Transverse colon (tissue), 4 donors: Measurements from ENCODE around the gene DYNLL1. TPM values are rescaled to one million over a fixed set of nuclear protein-coding genes. Genes with fewer than 3 reads are reported as not detected.

Experiments
- DNase-seq: peaks from one replicate; pipeline ENCODE4 v3.0.0-alpha.2; 2019
- H3K27ac ChIP-seq, 4 donors: fragments of 200-600 bp; sonication (generic); 2 replicates each; pipeline ENCODE4 v1.5.1; 2016 to 2018; ENCODE audit warnings: inconsistent platforms in 4 of 4
- H3K27me3 ChIP-seq: fragments of 200-600 bp; sonication (generic); 2 replicates; pipeline ENCODE4 v1.5.1; 2017; ENCODE audit warnings: inconsistent platforms
- H3K36me3 ChIP-seq, 4 donors: fragments of 200-600 bp; sonication (generic); 2 replicates each; pipeline ENCODE4 v1.5.1; 2017 to 2019; ENCODE audit warnings: inconsistent platforms in 4 of 4
- H3K4me1 ChIP-seq, 4 donors: fragments of 200-600 bp; sonication (generic); 2 replicates each; pipeline ENCODE4 v1.5.1; 2017 to 2020; ENCODE audit warnings: inconsistent platforms in 4 of 4
- H3K4me3 ChIP-seq, 4 donors: fragments of 200-600 bp; sonication (generic); 1 replicate in 1 of 4; 2 replicates in 3 of 4; pipeline versions ENCODE4 v1.5.1 to v1.6.1; 2017 to 2019; ENCODE audit warnings: inconsistent platforms in 4 of 4
- H3K9me3 ChIP-seq, 2 donors: fragments of 200-600 bp; sonication (generic); 2 replicates each; pipeline ENCODE4 v1.5.1; 2017 to 2019; ENCODE audit warnings: inconsistent platforms in 2 of 2
- EP300 ChIP-seq: sonication (generic); formaldehyde crosslinking; IDR thresholded peaks from one replicate; pipeline ENCODE4 v1.6.1; 2017; ENCODE audit warnings: antibody characterized with exemption, low read depth
- POLR2A ChIP-seq: fragments of 450-650 bp; IDR thresholded peaks from one replicate; pipeline ENCODE4 v1.6.1; 2016; ENCODE audit warnings: antibody characterized with exemption, mild to moderate bottlenecking, moderate library complexity
- POLR2AphosphoS5 ChIP-seq, 3 donors: sonication (generic); formaldehyde crosslinking; IDR thresholded peaks; one replicate each; pipeline ENCODE4 v1.6.1; 2016; ENCODE audit warnings: antibody characterized with exemption in 3 of 3
- WGBS, 2 donors: methylation state at CpG; one replicate each; pipeline ENCODE4 v1.1.5; 2018; ENCODE audit warnings: low coverage in 1 of 2; 5-methylcytosine and 5-hydroxymethylcytosine counted together
- in situ Hi-C, 4 donors: fragments of 200-750 bp; cut with MboI; loops; one replicate each; pipeline versions ENCODE4 v1.15.0 to v1.15.1; 2017; ENCODE audit warnings: low sequenced_read_pairs in 3 of 4, low pct_ligation_motif_present in 1 of 4, low pct_unique_long_range_greater_than_20kb in 1 of 4
- intact Hi-C: fragments of 100-400 bp; cut with DNase I; formaldehyde crosslinking; loops from one replicate; pipeline ENCODE4 v1.15.1; 2023; ENCODE audit warnings: low total_unique reads
- total RNA-seq, 4 donors: library from RNA; depleted of rRNA; stranded (reverse); fragments of >200 nt; gene quantifications; one replicate each; pipeline ENCODE4 v1.1.0, GENCODE V29; 2016
- TF ChIP-seq, protein P1 (sequence below), 5 experiments: fragments of 200-600 bp in 3 of 5; fragments of 450-650 bp in 2 of 5; sonication (generic) in 3 of 5; IDR thresholded peaks; 1 replicate in 2 of 5; 2 replicates in 3 of 5; pipeline ENCODE4 v1.5.1; 2016 to 2017; ENCODE audit warnings: antibody characterized with exemption in 5 of 5, inconsistent platforms in 3 of 5, mild to moderate bottlenecking in 2 of 5, moderate library complexity in 1 of 5

The DYNLL1 gene
- total RNA-seq, 4 donors from 2014 or later = 60.5 to 291 (median 190) TPM

DNA sequence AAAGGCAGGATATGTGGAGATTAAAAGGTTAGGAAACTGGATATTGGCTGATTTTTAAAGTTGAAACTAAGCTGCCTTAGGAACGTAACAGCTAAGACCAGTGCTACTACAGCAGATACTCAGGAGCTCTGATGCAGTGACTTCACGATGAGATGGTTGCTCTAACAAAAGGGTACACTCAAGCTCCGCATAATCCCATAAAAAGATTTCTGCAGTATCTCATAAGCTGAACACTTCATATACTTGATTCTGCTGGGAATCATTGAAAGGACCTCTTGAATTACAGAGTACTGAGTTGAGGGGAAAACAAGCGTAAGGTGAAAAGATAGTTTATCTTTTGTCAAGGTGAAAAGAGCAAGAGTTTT, 41.9 kb downstream of the DYNLL1 start:
- intact Hi-C loops (no loop called here), in situ Hi-C loops (no loop called here)
- 43 to 45% methylated on average over 4 of the region's 4 CpGs for WGBS, 2 donors
- H3K27ac ChIP-seq = peak overlapping the region; percentile 95 to 99 (median 97)
- DNase-seq = no peak
- H3K4me3 ChIP-seq = peak overlapping the region in 2 of 4 donors; percentile 94
- TF ChIP-seq, protein P1, sequence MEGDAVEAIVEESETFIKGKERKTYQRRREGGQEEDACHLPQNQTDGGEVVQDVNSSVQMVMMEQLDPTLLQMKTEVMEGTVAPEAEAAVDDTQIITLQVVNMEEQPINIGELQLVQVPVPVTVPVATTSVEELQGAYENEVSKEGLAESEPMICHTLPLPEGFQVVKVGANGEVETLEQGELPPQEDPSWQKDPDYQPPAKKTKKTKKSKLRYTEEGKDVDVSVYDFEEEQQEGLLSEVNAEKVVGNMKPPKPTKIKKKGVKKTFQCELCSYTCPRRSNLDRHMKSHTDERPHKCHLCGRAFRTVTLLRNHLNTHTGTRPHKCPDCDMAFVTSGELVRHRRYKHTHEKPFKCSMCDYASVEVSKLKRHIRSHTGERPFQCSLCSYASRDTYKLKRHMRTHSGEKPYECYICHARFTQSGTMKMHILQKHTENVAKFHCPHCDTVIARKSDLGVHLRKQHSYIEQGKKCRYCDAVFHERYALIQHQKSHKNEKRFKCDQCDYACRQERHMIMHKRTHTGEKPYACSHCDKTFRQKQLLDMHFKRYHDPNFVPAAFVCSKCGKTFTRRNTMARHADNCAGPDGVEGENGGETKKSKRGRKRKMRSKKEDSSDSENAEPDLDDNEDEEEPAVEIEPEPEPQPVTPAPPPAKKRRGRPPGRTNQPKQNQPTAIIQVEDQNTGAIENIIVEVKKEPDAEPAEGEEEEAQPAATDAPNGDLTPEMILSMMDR (IDR thresholded peaks at IDR 0.05) = no peak
- TF ChIP-seq POLR2AphosphoS5 (IDR thresholded peaks at IDR 0.05) (no peak), POLR2A (no peak), EP300 (no peak)
- peaks cover 27 to 73% (median 62%) of the 10 kb centered on the region in 4 donors for H3K4me1 ChIP-seq
- H3K36me3 ChIP-seq = peaks cover 0 to 4% (median 0%) of the 10 kb centered on the region in 4 donors
- no peaks in the 10 kb centered on the region for H3K27me3 ChIP-seq
- H3K9me3 ChIP-seq = no peaks in the 10 kb centered on the region

DNA sequence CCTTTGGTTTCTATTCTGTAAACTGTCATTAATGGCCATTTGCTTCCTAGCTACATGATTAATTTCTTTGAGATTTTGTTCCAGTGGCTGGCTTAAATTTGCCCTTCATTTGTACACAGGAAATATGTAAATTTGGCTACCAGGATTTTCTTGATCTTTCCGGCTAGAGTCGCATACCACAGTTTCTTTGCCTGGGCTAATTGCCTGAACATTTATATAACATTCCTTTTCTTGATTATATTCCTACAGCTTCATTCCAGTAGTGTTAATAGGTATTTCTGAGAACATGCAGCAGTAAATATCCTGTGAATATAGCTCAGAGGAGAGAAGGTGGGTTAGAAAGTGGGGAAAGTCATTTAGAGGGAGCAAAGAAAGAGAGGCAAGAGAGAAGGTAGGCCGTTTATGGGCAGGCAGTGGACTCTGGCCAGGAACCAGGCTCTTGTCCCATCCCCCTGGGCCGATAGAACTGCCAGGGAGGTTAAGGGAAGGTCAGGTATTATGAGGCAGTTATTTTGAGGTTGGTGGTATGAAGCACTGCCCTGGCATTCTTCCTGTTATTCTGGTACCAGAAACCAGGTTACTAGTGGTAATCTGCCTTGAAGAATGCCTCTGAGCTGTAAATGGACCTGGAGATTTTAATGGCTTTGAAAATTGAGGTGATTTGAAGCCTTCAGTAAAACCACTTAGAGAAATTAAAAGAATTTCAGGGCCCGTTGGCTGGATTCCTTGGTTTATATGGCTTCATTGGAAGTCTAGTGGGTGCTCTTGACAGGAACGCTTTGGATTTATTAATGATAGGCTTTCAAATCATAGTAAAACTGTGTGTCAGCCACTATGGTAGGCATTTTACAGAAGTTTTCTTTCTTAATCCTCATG, 42.6 kb downstream of the DYNLL1 start:
- Histone ChIP-seq H3K36me3 (peaks cover 0 to 4% (median 1%) of the 10 kb centered on the region in 4 donors), H3K27ac (peak overlapping the region; percentile 95 to 99 (median 97)), H3K4me3 (peak overlapping the region in 1 of 4 donors; percentile 94), H3K4me1 (peaks cover 27 to 79% (median 67%) of the 10 kb centered on the region in 4 donors), H3K9me3 (no peaks in the 10 kb centered on the region), H3K27me3 (no peaks in the 10 kb centered on the region)
- WGBS, 2 donors = 9 to 15% methylated on average over 5 to 6 of the region's 6 CpGs
- DNase-seq = peak; percentile 74
- intact Hi-C loops = no loop called here
- TF ChIP-seq POLR2A (no peak), POLR2AphosphoS5 (IDR thresholded peaks at IDR 0.05) (peak; percentile 22 to 60 (median 58)), EP300 (peak; percentile 20)
- TF ChIP-seq, protein P1 (IDR thresholded peaks at IDR 0.05) = no peak
- in situ Hi-C loops = no loop called here

DNA sequence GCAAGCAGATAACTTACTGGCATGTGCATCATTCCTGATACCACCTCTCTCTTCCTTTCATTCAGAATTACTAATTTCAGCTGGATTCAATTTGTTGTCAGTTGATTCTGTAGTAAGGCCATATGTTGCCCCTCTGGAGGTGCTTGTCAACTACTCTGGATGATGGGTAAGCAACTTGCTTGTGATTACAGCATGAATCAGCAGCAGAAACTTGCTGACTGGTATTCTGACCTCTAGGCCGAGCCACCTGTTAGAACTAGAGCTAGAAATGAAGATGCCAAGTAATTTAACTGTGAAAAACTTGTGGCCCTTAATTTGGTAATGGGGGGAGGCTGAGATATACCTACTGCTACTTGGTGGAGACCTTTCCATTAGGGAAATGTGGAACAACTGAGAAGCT, 43.4 kb downstream of the DYNLL1 start:
- intact Hi-C loops (no loop called here), in situ Hi-C loops (no loop called here)
- Histone ChIP-seq H3K4me1 (peaks cover 27 to 87% (median 70%) of the 10 kb centered on the region in 4 donors), H3K4me3 (no peak overlapping the region), H3K36me3 (peaks cover 0 to 4% (median 1%) of the 10 kb centered on the region in 4 donors), H3K27ac (peak overlapping the region; percentile 95 to 99 (median 97)), H3K9me3 (no peaks in the 10 kb centered on the region), H3K27me3 (no peaks in the 10 kb centered on the region)
- 63% methylated on average over 1 of the region's 1 CpG; no CpG with 5 or more reads in 1 of the 2 donors for WGBS, 2 donors
- TF ChIP-seq POLR2A = no peak
- DNase-seq = no peak

DNA sequence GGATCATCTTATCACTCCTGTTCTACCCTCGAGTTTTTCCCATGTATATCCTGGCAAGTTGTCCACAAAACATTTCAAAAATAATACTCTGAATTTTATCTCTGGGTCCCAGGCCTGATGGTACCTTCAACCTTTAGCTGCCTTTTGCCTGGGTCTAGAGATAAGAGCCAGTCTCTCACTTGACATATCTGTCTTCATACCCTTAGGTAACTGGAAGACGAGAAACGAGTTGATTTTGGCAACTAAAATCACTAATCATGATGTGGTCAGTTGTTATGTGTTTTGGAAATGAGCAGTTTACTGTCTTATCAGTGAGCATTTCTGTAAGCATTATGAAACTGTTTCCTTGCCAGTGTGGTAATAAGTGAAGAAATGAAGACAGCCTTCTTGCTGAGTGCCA, 44.5 kb downstream of the DYNLL1 start:
- Histone ChIP-seq H3K9me3 (no peaks in the 10 kb centered on the region), H3K4me3 (no peak overlapping the region), H3K36me3 (peaks cover 0 to 4% (median 1%) of the 10 kb centered on the region in 4 donors), H3K4me1 (peaks cover 27 to 96% (median 75%) of the 10 kb centered on the region in 4 donors), H3K27ac (peak overlapping the region in 3 of 4 donors; percentile 95 to 99 (median 97)), H3K27me3 (no peaks in the 10 kb centered on the region)
- no peak for DNase-seq
- 35 to 38% methylated on average over 3 of the region's 3 CpGs for WGBS, 2 donors
- TF ChIP-seq POLR2AphosphoS5 (IDR thresholded peaks at IDR 0.05) (no peak), EP300 (no peak), POLR2A (no peak)
- TF ChIP-seq, protein P1 (IDR thresholded peaks at IDR 0.05) = no peak
- in situ Hi-C loops (no loop called here), intact Hi-C loops (no loop called here)
